ENCODE data around the gene EHD2. TPM values are rescaled to one million over a fixed set of nuclear protein-coding genes. Genes with fewer than 3 reads are reported as not detected.
"Not testable (repeated sequence)": the region's sequence is repeated elsewhere in the genome, so short reads cannot be mapped to it uniquely, and the experiment has no call there.

Gene EHD2
- polyA plus RNA-seq, 3 donors from 2014 or later = not detected

- Mint-ChIP-seq H3K36me3 (peaks cover 0 to 10% (median 6%) of the 10 kb centered on the region in 3 donors), H3K27me3 (ENCODE audit: low read depth in 3 of 3) (peaks cover 1 to 4% (median 2%) of the 10 kb centered on the region in 3 donors), H3K27ac (peak overlapping the region; percentile 86 to 93 (median 90)), H3K9me3 (no peaks in the 10 kb centered on the region), H3K4me3 (peak overlapping the region; percentile 93 to 96 (median 96)), H3K4me1 (peaks cover 27 to 33% of the 10 kb centered on the region in 2 donors)
- no peak for DNase-seq
Observed at GRCh38 chr19:47778954-47779351, 65.7 kb downstream of the EHD2 start.

GRCh38 chr19:47779524-47780214, 66.4 kb downstream of the EHD2 start:
- Mint-ChIP-seq H3K4me3 (peak overlapping the region; percentile 93 to 96 (median 96)), H3K36me3 (peaks cover 0 to 16% (median 9%) of the 10 kb centered on the region in 3 donors), H3K27me3 (ENCODE audit: low read depth in 3 of 3) (peaks cover 1 to 4% (median 2%) of the 10 kb centered on the region in 3 donors), H3K27ac (peak overlapping the region in 5 of 6 donors; percentile 86 to 93 (median 91)), H3K4me1 (peaks cover 27 to 33% of the 10 kb centered on the region in 2 donors), H3K9me3 (no peaks in the 10 kb centered on the region)
- no peak for DNase-seq

GRCh38 chr19:47780215-47780551, 67.0 kb downstream of the EHD2 start:
- Mint-ChIP-seq H3K36me3 (peaks cover 0 to 17% (median 9%) of the 10 kb centered on the region in 3 donors), H3K27ac (peak overlapping the region in 5 of 6 donors; percentile 5 to 80 (median 38)), H3K4me1 (peaks cover 27 to 33% of the 10 kb centered on the region in 2 donors), H3K9me3 (no peaks in the 10 kb centered on the region), H3K4me3 (peak overlapping the region; percentile 57 to 96 (median 78)), H3K27me3 (ENCODE audit: low read depth in 3 of 3) (peaks cover 1 to 4% (median 2%) of the 10 kb centered on the region in 3 donors)
- DNase-seq = no peak

- Mint-ChIP-seq H3K4me3 (peak overlapping the region in 2 of 5 donors; percentile 2 to 10), H3K27me3 (ENCODE audit: low read depth in 3 of 3) (peaks cover 1 to 4% (median 2%) of the 10 kb centered on the region in 3 donors), H3K36me3 (peaks cover 4 to 21% (median 9%) of the 10 kb centered on the region in 3 donors)
Observed at GRCh38 chr19:47781590-47782262, 68.5 kb downstream of the EHD2 start.

GRCh38 chr19:47786566-47786965, 73.3 kb downstream of the EHD2 start:
- Mint-ChIP-seq H3K4me3 (no peak overlapping the region), H3K27ac (no peak overlapping the region), H3K9me3 (no peaks in the 10 kb centered on the region), H3K4me1 (peaks cover 2 to 5% of the 10 kb centered on the region in 2 donors), H3K27me3 (ENCODE audit: low read depth in 3 of 3) (peaks cover under 1 to 1% (median 1%) of the 10 kb centered on the region in 3 donors), H3K36me3 (peaks cover 4 to 20% (median 5%) of the 10 kb centered on the region in 3 donors)
- no peak for DNase-seq

More at GRCh38 chr19:47781590-47782262, 68.5 kb downstream of the EHD2 start:
- DNase-seq = no peak
- Mint-ChIP-seq H3K27ac (peak overlapping the region in 3 of 6 donors; percentile 18 to 51 (median 26)), H3K4me1 (peaks cover 27 to 33% of the 10 kb centered on the region in 2 donors), H3K9me3 (no peaks in the 10 kb centered on the region)

- H3K9me3 Mint-ChIP-seq; H3K27me3 Mint-ChIP-seq (ENCODE audit: low read depth in 3 of 3); H3K4me3 Mint-ChIP-seq; H3K27ac Mint-ChIP-seq; DNase-seq; H3K4me1 Mint-ChIP-seq: not testable (repeated sequence)
- H3K36me3 Mint-ChIP-seq = peaks cover 3 to 14% (median 4%) of the 10 kb centered on the region in 3 donors
Observed at GRCh38 chr19:47787307-47787706, 74.1 kb downstream of the EHD2 start.

- not testable (repeated sequence) for H3K27me3 Mint-ChIP-seq (ENCODE audit: low read depth in 3 of 3); DNase-seq; H3K9me3 Mint-ChIP-seq; H3K36me3 Mint-ChIP-seq; H3K4me3 Mint-ChIP-seq; H3K27ac Mint-ChIP-seq; H3K4me1 Mint-ChIP-seq
Observed at GRCh38 chr19:47789811-47790210, 76.6 kb downstream of the EHD2 start.

GRCh38 chr19:47790398-47790814, 77.2 kb downstream of the EHD2 start:
- Mint-ChIP-seq H3K9me3 (peaks cover 0 to 4% (median 0%) of the 10 kb centered on the region in 6 donors), H3K36me3 (peaks cover 0 to 3% (median 2%) of the 10 kb centered on the region in 3 donors), H3K4me3 (no peak overlapping the region), H3K27ac (no peak overlapping the region), H3K27me3 (ENCODE audit: low read depth in 3 of 3) (peaks cover 0 to 3% (median 0%) of the 10 kb centered on the region in 3 donors), H3K4me1 (peaks cover 0 to 2% of the 10 kb centered on the region in 2 donors)
- DNase-seq = peak; percentile 61 to 70 (median 68)

GRCh38 chr19:47792616-47793015, 79.4 kb downstream of the EHD2 start:
- H3K27me3 Mint-ChIP-seq (ENCODE audit: low read depth in 3 of 3) = peaks cover 0 to 3% (median 3%) of the 10 kb centered on the region in 3 donors
- DNase-seq = no peak
- H3K4me3 Mint-ChIP-seq = no peak overlapping the region
- peaks cover 0 to 2% of the 10 kb centered on the region in 2 donors for H3K4me1 Mint-ChIP-seq
- no peak overlapping the region for H3K27ac Mint-ChIP-seq
- peaks cover 0 to 4% (median 0%) of the 10 kb centered on the region in 6 donors for H3K9me3 Mint-ChIP-seq
- peaks cover 0 to 4% (median 0%) of the 10 kb centered on the region in 3 donors for H3K36me3 Mint-ChIP-seq

Other genes with a start within 250 kb of the EHD2 start
- gene SLC8A2, start 241.5 kb upstream of the EHD2 start, polyA plus RNA-seq = not detected
- gene KPTN, start 229.2 kb upstream of the EHD2 start, polyA plus RNA-seq = 10 to 100 TPM in 1 of 3 donors, 1 to 10 TPM in 2; 5.0 to 25.7 (median 8.9) TPM
- gene NAPA, start 198.4 kb upstream of the EHD2 start, polyA plus RNA-seq = 100 to 1,000 TPM; 114 to 177 (median 146) TPM
- not detected for gene ZNF541, start 140.3 kb upstream of the EHD2 start, polyA plus RNA-seq
- 1 to 10 TPM in 1 of 3 donors, under 1 TPM in 1, not detected in 1; 0.36 to 1.9 TPM for gene BICRA, start 104.3 kb upstream of the EHD2 start, polyA plus RNA-seq
- gene NOP53, start 32.1 kb downstream of the EHD2 start, polyA plus RNA-seq = 100 to 1,000 TPM in 2 of 3 donors, 10 to 100 TPM in 1; 72.0 to 234 (median 101) TPM
- gene SELENOW, start 65.3 kb downstream of the EHD2 start, polyA plus RNA-seq = 100 to 1,000 TPM; 294 to 618 (median 368) TPM
- gene TPRX1, start 91.1 kb downstream of the EHD2 start, polyA plus RNA-seq = not detected
- gene CRX, start 108.5 kb downstream of the EHD2 start, polyA plus RNA-seq = not detected
- not detected for gene TPRX2, start 145.8 kb downstream of the EHD2 start, polyA plus RNA-seq
- gene SULT2A1, start 172.9 kb downstream of the EHD2 start, polyA plus RNA-seq = not detected

All from immature natural killer cell (primary cell).